Measurements from ENCODE around the gene GDPD3. TPM values are rescaled to one million over a fixed set of nuclear protein-coding genes. Genes with fewer than 3 reads are reported as not detected.

The GDPD3 gene
- total and polyA plus RNA-seq, 2 experiments from 2014 or later = 0.94 to 1.4 TPM

GRCh38 chr16:30060346-30060745 is 53.0 kb downstream of the GDPD3 start:
- Histone ChIP-seq H3K4me2 (no peak overlapping the region), H3K36me3 (ENCODE audit: insufficient read depth) (no peaks in the 10 kb centered on the region), H3K4me3 (no peak overlapping the region), H3K9me2 (ENCODE audit: insufficient read depth) (no peaks in the 10 kb centered on the region), H3K27ac (ENCODE audit: low read depth) (no peak overlapping the region), H2AFZ (no peak overlapping the region), H3F3A (replicated peaks; ENCODE audit: low read depth) (peaks cover 17% of the 10 kb centered on the region), H4K20me1 (replicated peaks; ENCODE audit: insufficient read depth) (no peaks in the 10 kb centered on the region), H3K27me3 (ENCODE audit: insufficient read depth) (no peaks in the 10 kb centered on the region), H3K79me2 (replicated peaks; ENCODE audit: insufficient read depth) (no peaks in the 10 kb centered on the region), H3K4me1 (ENCODE audit: insufficient read depth) (peaks cover 7% of the 10 kb centered on the region; the same call in 1 of the 2 replicates)
- Mint-ChIP-seq H3K4me3 (no peak overlapping the region), H3K4me1 (peaks cover 13% of the 10 kb centered on the region; the same call in 2 of the 3 replicates), H3K36me3 (ENCODE audit: low read depth) (no peaks in the 10 kb centered on the region), H3K27ac (no peak overlapping the region), H3K27me3 (ENCODE audit: insufficient read depth, low read depth, poor library complexity) (peaks cover 14% of the 10 kb centered on the region), H3K9me3 (no peaks in the 10 kb centered on the region; the same call in 2 of the 3 replicates)
- TF ChIP-seq CREB1 (CRISPR knock-in tag; IDR thresholded peaks at IDR 0.05; ENCODE audit: low read depth) (no peak), POLR2AphosphoS5 (IDR thresholded peaks at IDR 0.05; ENCODE audit: low read depth) (no peak), ZNF462 (CRISPR knock-in tag; IDR thresholded peaks at IDR 0.05) (no peak), ETS1 (IDR thresholded peaks at IDR 0.05) (no peak), ZNF114 (CRISPR knock-in tag; IDR thresholded peaks at IDR 0.05) (no peak), ZNF331 (CRISPR knock-in tag; IDR thresholded peaks at IDR 0.05; ENCODE audit: low read depth) (no peak), NANOG (IDR thresholded peaks at IDR 0.05; ENCODE audit: borderline replicate concordance) (no peak), EZH2 (IDR thresholded peaks at IDR 0.05; ENCODE audit: low read depth, unreplicated experiment) (no peak), STAT1 (IDR thresholded peaks at IDR 0.05; ENCODE audit: unreplicated experiment) (no peak), JUNB (IDR thresholded peaks at IDR 0.05; ENCODE audit: unreplicated experiment) (no peak), EZH2phosphoT487 (IDR thresholded peaks at IDR 0.05; ENCODE audit: unreplicated experiment) (no peak)
- TF ChIP-seq, protein P1, sequence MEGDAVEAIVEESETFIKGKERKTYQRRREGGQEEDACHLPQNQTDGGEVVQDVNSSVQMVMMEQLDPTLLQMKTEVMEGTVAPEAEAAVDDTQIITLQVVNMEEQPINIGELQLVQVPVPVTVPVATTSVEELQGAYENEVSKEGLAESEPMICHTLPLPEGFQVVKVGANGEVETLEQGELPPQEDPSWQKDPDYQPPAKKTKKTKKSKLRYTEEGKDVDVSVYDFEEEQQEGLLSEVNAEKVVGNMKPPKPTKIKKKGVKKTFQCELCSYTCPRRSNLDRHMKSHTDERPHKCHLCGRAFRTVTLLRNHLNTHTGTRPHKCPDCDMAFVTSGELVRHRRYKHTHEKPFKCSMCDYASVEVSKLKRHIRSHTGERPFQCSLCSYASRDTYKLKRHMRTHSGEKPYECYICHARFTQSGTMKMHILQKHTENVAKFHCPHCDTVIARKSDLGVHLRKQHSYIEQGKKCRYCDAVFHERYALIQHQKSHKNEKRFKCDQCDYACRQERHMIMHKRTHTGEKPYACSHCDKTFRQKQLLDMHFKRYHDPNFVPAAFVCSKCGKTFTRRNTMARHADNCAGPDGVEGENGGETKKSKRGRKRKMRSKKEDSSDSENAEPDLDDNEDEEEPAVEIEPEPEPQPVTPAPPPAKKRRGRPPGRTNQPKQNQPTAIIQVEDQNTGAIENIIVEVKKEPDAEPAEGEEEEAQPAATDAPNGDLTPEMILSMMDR (conservative IDR thresholded peaks at IDR 0.05; ENCODE audit: low read depth in 2 of 2) = no peak
- TF ChIP-seq, protein P2, sequence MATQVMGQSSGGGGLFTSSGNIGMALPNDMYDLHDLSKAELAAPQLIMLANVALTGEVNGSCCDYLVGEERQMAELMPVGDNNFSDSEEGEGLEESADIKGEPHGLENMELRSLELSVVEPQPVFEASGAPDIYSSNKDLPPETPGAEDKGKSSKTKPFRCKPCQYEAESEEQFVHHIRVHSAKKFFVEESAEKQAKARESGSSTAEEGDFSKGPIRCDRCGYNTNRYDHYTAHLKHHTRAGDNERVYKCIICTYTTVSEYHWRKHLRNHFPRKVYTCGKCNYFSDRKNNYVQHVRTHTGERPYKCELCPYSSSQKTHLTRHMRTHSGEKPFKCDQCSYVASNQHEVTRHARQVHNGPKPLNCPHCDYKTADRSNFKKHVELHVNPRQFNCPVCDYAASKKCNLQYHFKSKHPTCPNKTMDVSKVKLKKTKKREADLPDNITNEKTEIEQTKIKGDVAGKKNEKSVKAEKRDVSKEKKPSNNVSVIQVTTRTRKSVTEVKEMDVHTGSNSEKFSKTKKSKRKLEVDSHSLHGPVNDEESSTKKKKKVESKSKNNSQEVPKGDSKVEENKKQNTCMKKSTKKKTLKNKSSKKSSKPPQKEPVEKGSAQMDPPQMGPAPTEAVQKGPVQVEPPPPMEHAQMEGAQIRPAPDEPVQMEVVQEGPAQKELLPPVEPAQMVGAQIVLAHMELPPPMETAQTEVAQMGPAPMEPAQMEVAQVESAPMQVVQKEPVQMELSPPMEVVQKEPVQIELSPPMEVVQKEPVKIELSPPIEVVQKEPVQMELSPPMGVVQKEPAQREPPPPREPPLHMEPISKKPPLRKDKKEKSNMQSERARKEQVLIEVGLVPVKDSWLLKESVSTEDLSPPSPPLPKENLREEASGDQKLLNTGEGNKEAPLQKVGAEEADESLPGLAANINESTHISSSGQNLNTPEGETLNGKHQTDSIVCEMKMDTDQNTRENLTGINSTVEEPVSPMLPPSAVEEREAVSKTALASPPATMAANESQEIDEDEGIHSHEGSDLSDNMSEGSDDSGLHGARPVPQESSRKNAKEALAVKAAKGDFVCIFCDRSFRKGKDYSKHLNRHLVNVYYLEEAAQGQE (IDR thresholded peaks at IDR 0.05; ENCODE audit: unreplicated experiment) = no peak
- ATAC-seq = no peak
- DNase-seq (ENCODE audit: low spot score) = no peak
